ENCODE results near the gene ZDHHC11.

ZDHHC11 gene

DNA sequence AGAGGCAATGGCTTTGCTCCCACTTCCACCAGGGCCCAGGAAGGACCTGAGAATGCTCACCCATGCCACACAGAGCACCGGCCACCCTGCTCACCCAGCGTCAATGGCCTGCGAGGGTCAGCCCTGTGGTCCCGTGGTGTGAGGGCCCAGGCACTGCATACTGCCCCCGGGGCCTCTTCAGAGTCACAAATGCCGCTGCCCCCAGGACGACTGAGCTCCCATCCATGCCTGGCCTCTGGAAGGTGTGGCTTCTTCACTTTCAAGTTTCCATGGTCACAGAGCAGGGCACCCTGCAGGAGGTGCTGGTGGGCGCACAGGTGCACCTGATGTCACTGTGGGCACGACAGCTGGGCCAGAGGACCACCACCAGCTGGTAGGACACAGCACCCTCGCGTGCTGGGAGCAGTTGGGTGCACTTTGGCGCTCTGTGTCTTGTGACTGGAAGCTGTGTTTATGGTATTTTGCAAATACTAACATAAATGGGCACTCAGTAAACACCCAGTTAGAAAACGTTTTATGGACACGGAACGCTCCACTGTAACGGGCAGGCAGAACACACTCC, 12.5 kb upstream of the ZDHHC11 start:
- TF ChIP-seq, protein P1, sequence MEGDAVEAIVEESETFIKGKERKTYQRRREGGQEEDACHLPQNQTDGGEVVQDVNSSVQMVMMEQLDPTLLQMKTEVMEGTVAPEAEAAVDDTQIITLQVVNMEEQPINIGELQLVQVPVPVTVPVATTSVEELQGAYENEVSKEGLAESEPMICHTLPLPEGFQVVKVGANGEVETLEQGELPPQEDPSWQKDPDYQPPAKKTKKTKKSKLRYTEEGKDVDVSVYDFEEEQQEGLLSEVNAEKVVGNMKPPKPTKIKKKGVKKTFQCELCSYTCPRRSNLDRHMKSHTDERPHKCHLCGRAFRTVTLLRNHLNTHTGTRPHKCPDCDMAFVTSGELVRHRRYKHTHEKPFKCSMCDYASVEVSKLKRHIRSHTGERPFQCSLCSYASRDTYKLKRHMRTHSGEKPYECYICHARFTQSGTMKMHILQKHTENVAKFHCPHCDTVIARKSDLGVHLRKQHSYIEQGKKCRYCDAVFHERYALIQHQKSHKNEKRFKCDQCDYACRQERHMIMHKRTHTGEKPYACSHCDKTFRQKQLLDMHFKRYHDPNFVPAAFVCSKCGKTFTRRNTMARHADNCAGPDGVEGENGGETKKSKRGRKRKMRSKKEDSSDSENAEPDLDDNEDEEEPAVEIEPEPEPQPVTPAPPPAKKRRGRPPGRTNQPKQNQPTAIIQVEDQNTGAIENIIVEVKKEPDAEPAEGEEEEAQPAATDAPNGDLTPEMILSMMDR (IDR thresholded peaks at IDR 0.05; ENCODE audit: insufficient read depth, low read depth, low read length, missing control alignments), result no peak

DNA sequence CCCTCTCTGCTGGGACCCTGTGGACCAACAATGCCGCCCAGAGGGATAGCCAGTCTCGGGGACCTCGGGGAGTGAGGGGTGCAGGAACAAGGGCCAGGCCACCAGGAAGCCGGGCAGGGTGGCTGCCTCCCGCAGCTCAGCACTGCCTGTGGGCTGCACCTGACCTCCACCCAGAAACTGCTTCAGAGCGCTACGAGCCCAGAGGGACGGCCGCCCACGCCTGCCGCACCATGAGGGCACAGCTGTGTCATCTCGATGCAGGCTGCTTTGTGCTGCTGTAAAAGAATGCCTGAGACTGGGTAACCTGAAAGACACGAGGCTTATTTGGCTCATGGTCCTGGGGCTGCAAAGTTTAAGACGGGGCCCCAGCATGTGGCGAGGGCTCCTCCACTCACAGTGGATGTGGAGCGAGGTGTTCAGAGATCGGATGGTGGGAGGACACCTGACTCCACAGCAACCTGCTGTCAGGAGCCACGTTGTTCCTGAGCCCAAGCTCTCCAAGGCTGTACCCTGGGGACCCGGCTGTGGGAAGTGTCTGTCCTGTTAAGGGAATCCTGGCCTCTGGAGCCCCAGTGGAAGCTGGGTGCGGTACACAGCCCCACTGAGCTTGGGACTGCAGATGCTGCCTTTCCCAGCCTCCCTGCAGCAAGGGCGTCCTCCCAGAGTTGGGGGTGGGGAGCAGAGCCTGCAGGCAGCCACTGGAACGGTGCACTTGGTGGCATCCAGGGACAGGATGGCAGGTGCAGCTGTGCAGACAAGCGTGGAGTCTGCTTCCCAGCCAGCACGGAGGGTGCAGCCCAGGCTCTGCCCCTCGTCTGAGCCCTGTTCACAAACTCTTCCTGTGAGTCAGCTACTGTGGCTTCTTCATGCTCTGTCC, 11.8 kb upstream of the ZDHHC11 start:
- TF ChIP-seq, protein P1 (IDR thresholded peaks at IDR 0.05; ENCODE audit: insufficient read depth, low read depth, low read length, missing control alignments), result no peak
- H3K4me3 ChIP-seq (ENCODE audit: low read depth, low read length), result no peak overlapping the region
- no peak for DNase-seq (ENCODE audit: low read depth)

More for the DNA sequence above, 12.5 kb upstream of the ZDHHC11 start:
- no peak overlapping the region for H3K4me3 ChIP-seq (ENCODE audit: low read depth, low read length)
- DNase-seq (ENCODE audit: low read depth), result no peak

DNA sequence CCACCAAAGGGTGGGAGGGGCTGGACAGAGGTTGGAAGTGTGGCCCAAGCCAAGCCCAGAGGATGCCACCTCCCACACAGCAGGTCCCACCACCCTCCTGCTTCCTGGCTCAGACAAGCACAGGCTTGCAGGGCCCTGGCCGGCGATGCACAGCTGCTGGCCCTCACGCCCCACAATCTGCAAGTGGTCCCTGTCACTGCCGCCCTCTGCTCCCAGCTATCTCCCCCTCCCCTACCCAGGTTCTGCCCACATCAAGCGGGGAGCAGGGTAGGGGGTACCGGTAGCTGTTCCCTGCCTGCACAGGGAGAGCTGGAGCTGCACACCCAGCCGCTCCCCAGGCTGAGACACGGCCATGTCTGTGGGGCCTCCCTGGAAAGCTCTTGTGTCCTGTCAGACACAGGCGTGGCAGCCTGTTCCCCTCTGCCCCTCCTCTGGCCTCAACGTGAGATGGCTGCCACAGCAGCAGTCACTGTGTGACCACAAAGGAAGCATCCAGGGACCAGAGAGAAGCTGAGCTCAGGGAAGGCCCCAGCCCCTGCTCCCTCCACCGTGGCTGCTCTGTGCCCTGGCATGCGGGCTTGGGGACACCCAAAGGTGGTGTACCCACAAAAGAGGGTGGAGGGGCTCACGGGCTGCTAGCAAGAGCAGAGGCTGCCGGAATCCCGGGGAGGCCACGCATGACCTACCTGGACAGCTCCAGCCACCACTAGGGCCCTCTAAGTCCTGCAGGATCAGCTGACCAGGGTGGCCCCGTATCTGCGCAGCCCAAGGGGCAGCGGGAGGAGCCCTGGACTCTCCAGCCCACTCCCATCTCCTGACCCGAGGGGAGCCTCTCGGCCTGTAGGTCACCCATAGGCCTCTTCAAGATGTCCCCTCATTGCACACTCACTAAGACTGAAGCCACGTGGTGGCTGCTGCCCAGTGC, 10.9 kb upstream of the ZDHHC11 start:
- no peak for DNase-seq (ENCODE audit: low read depth)
- TF ChIP-seq, protein P1 (IDR thresholded peaks at IDR 0.05; ENCODE audit: insufficient read depth, low read depth, low read length, missing control alignments), result no peak
- no peak overlapping the region for H3K4me3 ChIP-seq (ENCODE audit: low read depth, low read length)

DNA sequence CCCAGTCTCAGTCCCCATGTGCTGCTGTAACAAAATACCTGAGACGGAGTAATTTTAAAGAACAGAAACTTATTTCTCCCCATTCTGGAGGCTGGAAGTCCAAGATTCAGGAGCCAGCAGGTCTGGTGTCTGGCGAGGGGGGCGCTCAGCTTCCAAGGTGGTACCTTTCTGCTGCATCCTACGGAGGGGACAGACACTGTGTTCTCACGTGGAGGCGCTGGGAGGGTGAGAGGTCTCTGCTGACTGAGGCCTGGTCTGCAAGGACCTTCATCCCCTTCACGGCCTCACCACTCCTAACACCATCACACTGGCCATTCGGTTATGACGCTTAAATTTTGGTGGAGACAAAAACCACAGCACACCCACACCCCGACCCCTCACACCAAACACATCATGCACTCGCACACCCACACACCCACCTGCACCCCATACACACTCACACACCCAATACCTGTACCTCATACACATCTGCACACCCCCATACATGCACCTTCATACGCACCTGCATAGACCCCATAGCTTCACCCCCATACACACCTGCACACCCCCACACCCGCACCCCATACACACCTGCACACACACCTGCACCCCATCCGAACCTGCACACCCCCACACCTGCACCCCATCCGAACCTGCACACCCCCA, 9.8 kb upstream of the ZDHHC11 start:
- H3K4me3 ChIP-seq (ENCODE audit: low read depth, low read length), result no peak overlapping the region
- TF ChIP-seq, protein P1 (IDR thresholded peaks at IDR 0.05; ENCODE audit: insufficient read depth, low read depth, low read length, missing control alignments), result no peak
- DNase-seq (ENCODE audit: low read depth), result no peak

DNA sequence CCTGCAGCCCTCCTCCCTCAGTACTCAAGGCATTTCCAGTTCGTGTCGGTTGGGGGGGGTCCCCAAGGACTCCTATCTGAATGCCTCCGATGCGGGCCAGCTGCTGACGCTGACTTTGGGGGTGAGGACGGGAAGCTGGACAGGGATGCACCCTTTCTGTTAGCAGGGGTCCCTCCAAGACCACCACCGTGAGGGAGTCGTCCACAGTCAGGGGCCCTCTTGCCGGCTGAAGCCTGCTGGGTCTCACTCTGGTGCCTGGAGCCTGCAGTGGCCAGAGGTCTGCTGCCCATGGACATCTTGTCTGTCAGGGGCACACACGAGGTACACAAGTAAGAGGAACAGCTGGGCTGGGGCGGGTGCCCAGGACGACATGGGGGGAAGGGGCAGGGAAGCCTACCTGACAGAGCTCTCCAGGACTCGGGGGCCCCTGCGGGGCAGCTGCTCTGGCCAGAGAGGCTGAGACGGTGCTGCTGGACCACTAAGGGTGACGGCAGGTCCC, 9.1 kb upstream of the ZDHHC11 start:
- TF ChIP-seq, protein P1 (IDR thresholded peaks at IDR 0.05; ENCODE audit: insufficient read depth, low read depth, low read length, missing control alignments), result no peak
- H3K4me3 ChIP-seq (ENCODE audit: low read depth, low read length), result no peak overlapping the region
- no peak for DNase-seq (ENCODE audit: low read depth)

DNA sequence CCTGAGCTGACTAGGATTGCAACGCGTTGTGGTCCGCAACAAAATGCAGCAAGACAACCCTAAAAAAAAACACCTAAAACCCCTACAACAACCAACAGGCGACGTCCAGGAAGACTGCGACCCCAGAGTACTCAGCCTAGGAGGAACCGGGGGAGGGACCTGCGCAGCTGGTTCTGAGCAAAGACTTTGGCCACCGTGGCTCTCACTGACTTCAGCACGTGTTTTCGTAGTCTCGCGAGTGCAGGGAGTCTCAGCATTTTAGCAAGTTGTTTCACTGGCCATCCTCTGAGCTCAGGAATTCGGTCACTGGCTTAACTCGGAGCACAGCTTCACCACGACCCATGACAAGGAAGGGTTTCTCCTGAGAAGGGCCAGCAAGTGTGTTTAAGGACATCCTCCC, 8.6 kb upstream of the ZDHHC11 start:
- DNase-seq (ENCODE audit: low read depth), result no peak
- TF ChIP-seq, protein P1 (IDR thresholded peaks at IDR 0.05; ENCODE audit: insufficient read depth, low read depth, low read length, missing control alignments), result no peak

More for the DNA sequence above, 8.6 kb upstream of the ZDHHC11 start:
- no peak overlapping the region for H3K4me3 ChIP-seq (ENCODE audit: low read depth, low read length)
